ENCODE results near the gene BEAN1. TPM values are rescaled to one million over a fixed set of nuclear protein-coding genes. Genes with fewer than 3 reads are reported as not detected.
A peak's percentile ranks its signal among the peaks of the same experiment; 100 is the strongest.

Gene BEAN1
- total RNA-seq, 1 donor from 2014 or later = 0.92 TPM

DNA sequence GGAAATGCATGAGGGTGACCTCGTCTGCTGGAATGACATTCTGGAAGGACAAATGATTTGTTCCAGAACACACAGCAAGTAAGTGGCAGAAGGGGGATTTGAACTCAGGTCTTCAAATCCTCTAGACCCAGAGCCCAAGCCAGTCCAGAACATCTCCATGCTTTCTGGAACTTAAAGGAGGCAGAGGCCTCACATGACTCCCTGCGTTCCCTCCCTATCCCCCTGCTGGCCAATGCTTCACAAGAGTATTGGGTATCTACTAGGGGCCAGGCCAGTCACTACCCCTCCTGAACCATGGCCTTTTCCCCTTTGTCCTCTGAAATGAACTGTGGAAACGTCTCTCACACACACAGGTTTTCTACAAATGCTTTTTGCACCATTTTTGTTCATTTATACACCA lies 7.6 kb upstream of the BEAN1 start:
- no peak for ATAC-seq

DNA sequence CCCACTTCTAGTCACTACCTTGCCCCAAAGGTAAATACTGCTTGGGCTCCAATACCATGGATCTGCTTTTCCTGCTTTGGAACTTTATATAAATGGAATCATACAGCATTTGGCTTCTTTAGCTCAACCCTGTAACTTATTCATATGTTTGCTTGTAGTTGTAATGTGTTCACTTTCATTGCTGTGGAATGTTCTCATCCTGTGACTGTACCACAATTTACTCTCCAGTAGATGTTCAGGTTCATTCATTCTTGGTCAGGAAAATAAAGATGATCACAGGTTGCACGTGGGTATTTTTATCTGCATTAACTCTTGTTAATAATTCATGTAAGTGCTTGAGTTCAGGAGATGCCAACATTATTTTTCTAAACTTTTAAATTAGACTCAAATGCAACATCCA lies 6.7 kb upstream of the BEAN1 start:
- ATAC-seq = no peak

- no peak for ATAC-seq
Measured at GRCh38 chr16:66421891-66422290, 5.2 kb upstream of the BEAN1 start.

DNA sequence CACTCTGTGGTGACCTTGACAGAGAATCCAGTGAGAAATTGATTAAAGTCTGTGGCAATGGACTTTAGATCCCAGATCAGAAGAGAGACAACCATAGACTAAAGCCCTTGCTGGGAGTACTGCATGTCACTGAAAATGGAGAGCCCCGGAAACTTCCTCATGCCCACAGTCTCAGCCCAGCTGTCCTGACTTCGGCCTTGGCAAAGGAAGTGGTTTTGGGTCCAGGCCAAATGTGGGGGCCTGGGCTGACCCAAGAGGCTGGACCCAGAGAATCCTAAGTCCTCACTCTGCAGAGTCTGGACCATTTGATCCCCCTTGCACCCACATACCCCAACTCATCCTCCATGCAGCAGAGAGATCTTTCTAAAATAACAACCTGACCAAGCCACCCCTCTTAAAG lies 4.7 kb upstream of the BEAN1 start:
- ATAC-seq = no peak

DNA sequence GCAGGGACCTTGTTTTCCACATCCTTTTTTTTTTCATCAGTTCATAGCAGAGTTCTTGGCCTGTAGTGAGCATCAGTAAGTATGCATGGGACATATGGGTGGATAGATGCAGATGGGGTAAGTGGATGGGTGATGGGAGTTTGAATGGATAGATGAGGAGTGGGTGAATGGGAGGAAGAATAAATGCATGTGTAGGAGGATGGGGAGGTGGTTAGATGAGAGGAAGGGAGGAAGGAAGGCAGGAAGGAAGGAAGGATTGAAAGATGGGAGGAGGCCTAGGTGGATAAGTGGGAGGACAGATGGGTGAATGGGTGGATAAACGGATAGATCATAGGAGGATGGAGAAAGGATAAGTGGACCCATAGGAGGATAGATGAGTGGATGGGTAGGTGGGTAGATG lies 3.9 kb upstream of the BEAN1 start:
- no peak for ATAC-seq

DNA sequence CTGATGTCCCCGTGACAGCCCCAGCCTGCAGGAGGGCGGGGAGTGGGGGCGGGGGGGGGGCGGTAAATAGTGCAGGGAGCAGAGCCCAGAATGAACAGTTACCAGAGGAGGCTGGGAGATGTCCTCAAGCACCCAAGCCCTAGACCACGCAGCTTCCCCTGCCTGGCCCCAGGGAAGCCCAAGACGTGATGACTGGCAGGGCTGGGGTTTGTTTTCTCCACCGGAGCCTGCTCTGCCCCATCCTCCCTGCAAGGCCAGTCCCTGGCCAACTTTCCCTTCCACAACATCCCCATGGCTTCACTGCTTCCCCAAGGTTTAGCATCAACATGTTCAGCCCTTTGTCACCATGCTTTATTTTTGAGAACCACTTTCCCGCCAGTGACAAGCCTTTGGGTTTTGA lies 1.4 kb upstream of the BEAN1 start:
- ATAC-seq = no peak

DNA sequence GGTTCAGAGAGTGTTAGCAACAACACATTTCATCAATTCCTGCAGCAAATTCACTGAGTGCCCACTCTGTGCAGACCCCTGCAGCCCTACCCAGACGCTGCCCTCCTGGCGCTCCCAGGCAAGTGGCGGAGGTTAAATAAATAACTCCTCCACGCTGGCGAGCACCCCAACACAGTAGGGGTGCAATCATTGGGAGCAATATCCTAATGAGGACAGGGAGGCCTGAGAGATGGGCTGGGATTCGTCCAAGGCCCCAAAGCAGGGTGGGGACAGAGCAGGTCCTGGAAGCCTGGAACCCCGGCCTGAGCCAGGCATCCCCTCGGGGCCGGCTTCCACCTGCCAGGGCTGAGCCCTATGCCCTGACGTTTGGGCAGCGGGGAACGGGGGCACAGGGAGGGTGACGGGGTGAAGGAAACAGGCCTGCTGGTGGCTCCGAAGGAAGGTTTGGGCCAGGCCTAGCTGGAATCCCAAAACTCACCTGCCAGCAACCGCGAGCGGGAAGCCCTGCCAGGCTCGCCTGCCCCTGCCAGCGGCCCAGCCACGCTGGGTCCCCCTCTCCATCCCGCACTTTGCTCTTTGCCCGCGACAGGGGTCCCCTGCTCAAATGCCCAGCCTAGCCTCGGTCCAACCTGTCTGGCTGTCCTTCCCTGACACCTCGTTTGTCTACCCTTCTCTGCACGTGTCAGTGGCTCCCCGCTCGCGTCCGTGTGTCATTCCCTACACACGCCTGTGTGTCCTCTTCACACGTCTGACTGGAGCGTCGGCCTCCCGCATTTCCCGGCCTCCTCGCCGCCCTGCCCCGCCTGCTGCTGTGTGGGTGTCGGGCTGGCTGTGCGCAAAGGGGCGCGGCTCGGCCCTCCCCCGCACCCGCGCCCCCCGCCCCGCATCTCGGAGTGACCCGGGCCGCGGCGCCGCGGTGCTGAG lies 721 bp upstream of the BEAN1 start:
- ATAC-seq = peak; percentile 59

DNA sequence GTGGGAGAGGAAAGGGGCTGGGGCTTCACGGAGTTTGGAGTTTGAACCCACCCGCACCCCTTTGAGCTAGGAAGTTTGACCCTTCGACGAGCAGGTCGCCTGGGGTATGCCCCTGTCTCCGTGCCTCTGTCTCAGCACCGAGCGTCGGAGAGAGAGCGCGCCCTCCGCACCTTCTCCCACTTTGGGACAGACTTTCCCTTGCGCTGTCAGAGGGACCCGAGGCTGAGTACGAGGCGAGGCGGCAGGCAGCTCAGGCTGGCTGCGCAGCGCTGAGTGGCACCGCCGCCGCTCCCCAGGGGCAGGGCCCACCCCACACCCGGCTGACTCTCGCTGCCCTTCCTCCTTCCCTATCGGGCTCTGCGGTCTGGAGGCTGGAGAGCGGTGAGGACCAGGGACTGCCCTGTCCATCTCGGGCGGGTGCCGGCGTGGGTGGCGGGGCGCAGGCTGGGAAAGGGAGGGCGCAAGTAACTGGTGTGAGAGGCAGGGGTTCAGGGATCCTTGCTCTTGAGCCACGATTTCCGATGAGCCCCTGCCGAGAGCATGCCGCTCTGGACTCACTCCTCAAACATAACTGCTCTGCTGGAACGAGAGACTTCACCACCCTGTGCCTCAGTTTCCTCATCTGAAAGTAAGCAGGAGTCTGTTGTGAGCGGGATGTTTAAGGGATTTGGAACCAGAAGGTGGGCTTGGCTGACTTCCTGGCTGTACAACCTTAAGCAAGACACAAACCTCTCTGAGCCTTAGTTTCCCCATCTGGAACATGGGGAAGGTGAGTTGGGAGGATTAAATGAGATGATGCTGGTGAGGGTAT lies 981 bp downstream of the BEAN1 start:
- ATAC-seq = peak; percentile 56

GRCh38 chr16:66428682-66429251 lies 1.7 kb downstream of the BEAN1 start:
- no peak for ATAC-seq

- ATAC-seq = no peak
Measured at GRCh38 chr16:66429290-66429962, 2.3 kb downstream of the BEAN1 start.

DNA sequence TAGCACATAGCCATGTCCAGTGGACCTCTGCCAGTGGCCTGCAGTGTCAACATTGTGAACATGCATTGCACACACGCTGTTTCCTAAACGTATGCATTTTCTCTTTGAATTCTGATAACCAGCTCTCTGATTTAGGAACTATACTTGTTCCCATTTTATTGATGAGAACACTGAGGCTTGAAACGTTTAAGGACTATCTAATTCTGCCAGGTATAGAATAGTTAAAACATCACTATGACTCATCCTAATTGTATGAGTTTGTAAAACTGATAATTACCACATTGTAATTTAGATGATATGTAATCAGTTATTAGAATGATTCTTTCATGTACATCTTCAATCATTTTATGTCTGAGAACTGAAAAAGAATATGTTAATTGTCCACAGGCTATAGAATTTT lies 3.1 kb downstream of the BEAN1 start:
- no peak for ATAC-seq

DNA sequence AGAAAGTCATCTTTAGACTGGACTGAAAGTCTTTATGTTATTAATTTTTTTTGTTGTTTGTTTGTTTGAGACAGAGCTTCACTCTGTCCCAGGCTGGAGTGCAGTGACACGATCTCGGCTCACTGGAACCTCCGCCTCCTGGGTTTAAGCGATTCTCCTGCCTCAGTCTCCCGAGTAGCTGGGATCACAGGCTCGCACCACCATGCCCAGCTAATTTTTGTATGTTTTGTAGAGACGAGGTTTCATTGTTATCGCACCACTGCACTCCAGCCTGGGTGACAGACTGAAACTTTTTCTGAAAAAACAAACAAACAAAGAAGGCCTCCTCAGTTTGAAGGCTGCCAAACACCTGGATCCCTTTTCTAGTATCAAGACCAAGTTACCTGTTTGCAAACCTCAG lies 4.7 kb downstream of the BEAN1 start:
- ATAC-seq = no peak

GRCh38 chr16:66432429-66432828 lies 5.3 kb downstream of the BEAN1 start:
- ATAC-seq = no peak

DNA sequence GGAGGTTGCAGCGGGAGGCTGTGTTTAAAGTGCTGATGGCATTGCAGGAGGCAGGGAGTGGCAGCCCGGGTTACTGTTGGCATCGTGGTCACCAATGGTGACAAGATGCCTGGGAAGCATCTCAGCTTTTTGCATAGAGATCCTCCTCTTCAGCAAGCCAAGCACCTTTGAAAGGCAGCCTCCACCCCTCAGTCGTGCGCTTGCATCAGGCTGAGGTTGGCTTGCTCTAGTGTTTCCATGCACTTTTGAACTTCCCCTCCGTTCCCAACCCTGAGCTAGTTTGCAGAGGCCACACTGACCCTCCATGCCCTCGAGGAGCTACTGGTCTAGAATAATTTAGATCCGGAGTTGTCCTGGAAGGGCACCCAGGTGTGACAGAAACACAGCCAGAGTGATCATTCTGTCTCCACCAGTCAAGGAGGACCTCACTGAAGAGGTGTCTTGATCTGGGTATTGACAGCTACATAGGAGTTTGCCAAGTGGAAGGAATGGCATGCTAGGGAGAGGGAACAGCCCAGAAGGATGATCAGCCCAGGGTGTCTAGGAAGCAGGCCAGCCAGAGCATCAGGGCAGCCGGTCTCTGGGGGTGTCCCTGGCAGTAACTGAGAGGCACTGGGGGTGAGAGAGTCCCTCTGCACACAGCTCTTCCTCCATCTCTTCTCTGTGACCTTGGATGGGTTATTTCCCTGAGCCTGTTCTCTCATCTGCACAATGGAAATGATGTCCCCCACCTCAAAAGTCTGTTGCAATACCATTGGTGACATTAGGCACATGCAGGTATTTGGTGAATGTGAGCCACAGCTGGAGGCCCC lies 7.7 kb downstream of the BEAN1 start:
- no peak for ATAC-seq

GRCh38 chr16:66435896-66436295 lies 8.8 kb downstream of the BEAN1 start:
- no peak for ATAC-seq

GRCh38 chr16:66437391-66437945 lies 10.4 kb downstream of the BEAN1 start:
- no peak for ATAC-seq

- no peak for ATAC-seq
Measured at GRCh38 chr16:66438536-66438935, 11.4 kb downstream of the BEAN1 start.

DNA sequence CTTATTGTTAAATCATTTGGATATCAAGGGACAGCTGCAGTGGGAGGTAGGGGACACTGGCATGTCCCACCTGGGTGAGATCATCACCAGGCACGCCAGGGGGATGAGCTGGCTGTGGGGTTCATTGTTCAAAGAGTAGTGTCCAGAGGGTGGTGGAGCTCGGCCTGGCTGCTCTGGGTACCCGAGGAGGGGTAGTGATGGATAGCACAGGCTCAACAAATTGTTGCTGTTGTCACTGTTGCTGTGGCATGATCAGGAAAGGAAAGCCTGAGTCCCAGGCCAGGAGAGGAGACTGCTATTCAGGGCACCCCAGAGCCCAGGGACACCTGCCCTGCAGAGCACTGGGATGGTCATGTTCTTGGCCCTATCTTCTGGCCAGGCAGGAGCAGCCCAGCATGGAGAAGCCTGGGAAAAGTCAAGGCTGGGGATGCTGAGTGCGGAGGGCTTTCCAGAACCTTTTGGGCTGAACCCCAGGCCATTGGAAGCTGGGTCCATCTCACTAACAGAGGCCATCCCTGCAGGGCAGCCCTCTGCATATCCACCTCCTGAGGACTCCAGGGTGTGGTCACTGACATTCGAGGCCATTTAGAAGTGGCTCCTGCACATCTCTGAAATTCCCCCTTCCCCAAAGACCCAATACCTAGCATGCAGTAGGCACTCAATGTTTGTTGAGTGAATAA lies 12.1 kb downstream of the BEAN1 start:
- no peak for ATAC-seq

DNA sequence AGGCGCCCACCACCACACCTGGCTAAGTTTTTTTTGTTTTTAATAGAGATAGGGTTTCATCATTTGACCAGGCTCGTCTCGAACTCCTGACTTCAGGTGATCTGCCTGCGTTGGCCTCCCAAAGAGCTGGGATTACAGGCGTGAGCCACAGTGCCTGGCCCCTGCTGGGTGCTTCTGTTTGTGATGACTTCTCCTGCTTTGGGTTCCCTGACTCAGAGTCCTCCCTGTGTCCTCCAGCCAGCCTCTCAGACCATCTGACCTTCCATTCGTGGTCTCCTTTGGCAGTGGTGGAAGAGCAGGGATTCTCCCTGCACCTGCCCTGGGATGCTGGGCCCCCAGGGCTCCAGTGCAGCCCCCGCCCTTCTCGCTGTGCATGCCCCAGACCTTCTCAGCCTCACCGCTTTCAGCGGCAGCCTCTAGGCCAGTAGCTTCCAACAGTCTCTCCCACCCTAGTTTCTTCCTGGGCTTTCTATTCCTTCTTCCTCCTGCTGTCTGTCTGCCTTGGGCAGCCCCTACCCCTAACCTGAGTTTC lies 13.2 kb downstream of the BEAN1 start:
- no peak for ATAC-seq

GRCh38 chr16:66440970-66441369 lies 13.9 kb downstream of the BEAN1 start:
- ATAC-seq = no peak

Data from esophagus mucosa (tissue), 1 donor.